Measurements from ENCODE around the gene FRY.

- TF ChIP-seq POLR2A (IDR thresholded peaks at IDR 0.05) (no peak), CTCF (IDR thresholded peaks at IDR 0.05) (no peak)
Measured at GRCh38 chr13:32127691-32128090, 96.1 kb downstream of the FRY start.

All from heart left ventricle (tissue), 13 donors.